GM13977 (cell line): ENCODE data around the gene IRF2BP1.

Source experiments
- DNase-seq: peaks from one replicate; pipeline ENCODE4 v3.0.0; 2012; ENCODE audit warnings: low spot score
- CTCF ChIP-seq: IDR thresholded peaks from 2 replicates; pipeline ENCODE4 v1.5.1; 2012; ENCODE audit warnings: mild to moderate bottlenecking, control low read depth; ENCODE audit not compliant: insufficient read depth; ENCODE audit errors: extremely low read depth, missing control alignments
- in situ Hi-C: fragments of 300-500 bp; cut with MboI; formaldehyde crosslinking; loops from one replicate; pipeline ENCODE4 v1.12.0; 2022; ENCODE audit warnings: low sequenced_read_pairs, low pct_unique_long_range_greater_than_20kb, mixed read lengths, inconsistent platforms; ENCODE audit not compliant: unreplicated experiment

IRF2BP1 gene

GRCh38 chr19:45902651-45903625 lies 17.0 kb upstream of the IRF2BP1 start:
- no peak for TF ChIP-seq CTCF
- peak; percentile 100 for DNase-seq
- in situ Hi-C loops: no loop called here

GRCh38 chr19:45901912-45902650 lies 16.1 kb upstream of the IRF2BP1 start, which contains the start of gene MYPOP:
TSS of gene MYPOP (minus strand) at chr19:45902613. CDS start at chr19:45901773, 840 bp downstream.
- DNase-seq: peak; percentile 61
- in situ Hi-C loops: no loop called here
- TF ChIP-seq CTCF: no peak

GRCh38 chr19:45901432-45901911 lies 15.5 kb upstream of the IRF2BP1 start:
- no peak for DNase-seq
- no peak for TF ChIP-seq CTCF
- in situ Hi-C loops: no loop called here

- no peak for DNase-seq
- no peak for TF ChIP-seq CTCF
- in situ Hi-C loops: no loop called here
Measured at GRCh38 chr19:45900738-45901431, 14.9 kb upstream of the IRF2BP1 start.

GRCh38 chr19:45899919-45900589 lies 14.1 kb upstream of the IRF2BP1 start:
- TF ChIP-seq CTCF: no peak
- DNase-seq: no peak
- in situ Hi-C loops: no loop called here
